H1 (cell line): ENCODE measurements around the gene PTPRJ.

Experiments used
- BRCA1 ChIP-seq: IDR thresholded peaks from 2 replicates; pipeline ENCODE4 v1.6.1; 2012; ENCODE audit warnings: low read depth, low read length, improper control_type of control experiment
- CTCF ChIP-seq, 3 experiments: IDR thresholded peaks; 1 replicate in 2 of 3; 2 replicates in 1 of 3; pipeline versions ENCODE4 v1.5.1 to v1.6.1; 2011; ENCODE audit warnings: low read length in 3 of 3, mild to moderate bottlenecking in 3 of 3, inconsistent platforms in 2 of 3, low read depth in 1 of 3, moderate library complexity in 1 of 3; ENCODE audit not compliant: insufficient read depth in 1 of 3; ENCODE audit errors: control extremely low read depth in 1 of 3
- EP300 ChIP-seq, 2 experiments: IDR thresholded peaks; 1 replicate in 1 of 2; 2 replicates in 1 of 2; pipeline ENCODE4 v1.6.1; 2011 to 2012; ENCODE audit warnings: low read depth in 2 of 2, low read length in 2 of 2, mild to moderate bottlenecking in 2 of 2, borderline replicate concordance in 1 of 2, inconsistent platforms in 1 of 2, moderate library complexity in 1 of 2
- EZH2 ChIP-seq: fragments of 200-600 bp; sonication (generic); IDR thresholded peaks from 2 replicates; pipeline ENCODE4 v1.7.1; 2012; ENCODE audit warnings: low read depth, mild to moderate bottlenecking, moderate library complexity, low read length, inconsistent platforms; ENCODE audit not compliant: severe bottlenecking
- POLR2A ChIP-seq, 2 experiments: IDR thresholded peaks; 1 replicate in 1 of 2; 2 replicates in 1 of 2; pipeline ENCODE4 v1.6.1; 2011; ENCODE audit warnings: low read depth in 2 of 2, low read length in 2 of 2, mild to moderate bottlenecking in 2 of 2; ENCODE audit errors: control extremely low read depth in 1 of 2
- POLR2AphosphoS5 ChIP-seq: IDR thresholded peaks from 2 replicates; pipeline ENCODE4 v1.6.1; 2011; ENCODE audit warnings: low read depth, low read length
- RAD21 ChIP-seq, 2 experiments: IDR thresholded peaks in 1 of 2; conservative IDR thresholded peaks in 1 of 2; 2 replicates each; pipeline ENCODE4 v1.6.1; 2011; ENCODE audit warnings: low read depth in 2 of 2, low read length in 2 of 2, improper control_type of control experiment in 1 of 2, inconsistent platforms in 1 of 2, mild to moderate bottlenecking in 1 of 2, moderate library complexity in 1 of 2
- SIN3A ChIP-seq, 2 experiments: IDR thresholded peaks in 1 of 2; conservative IDR thresholded peaks in 1 of 2; 2 replicates each; pipeline ENCODE4 v1.6.1; 2011 to 2012; ENCODE audit warnings: low read length in 2 of 2, improper control_type of control experiment in 1 of 2, low read depth in 1 of 2, mild to moderate bottlenecking in 1 of 2
- SP1 ChIP-seq: IDR thresholded peaks from 2 replicates; pipeline ENCODE4 v1.6.1; 2011; ENCODE audit warnings: low read depth, low read length
- SRF ChIP-seq: IDR thresholded peaks from 2 replicates; pipeline ENCODE4 v1.6.1; 2011; ENCODE audit warnings: mild to moderate bottlenecking, low read depth, low read length, moderate library complexity
- ZNF274 ChIP-seq: IDR thresholded peaks from 2 replicates; pipeline ENCODE4 v1.7.0; 2012; ENCODE audit warnings: low read length, borderline replicate concordance; ENCODE audit errors: extremely low read depth
- TF ChIP-seq, protein P1 (sequence below): IDR thresholded peaks from 2 replicates; pipeline ENCODE4 v1.6.1; 2012; ENCODE audit warnings: inconsistent platforms

- TF ChIP-seq CTCF (IDR thresholded peaks at IDR 0.05; ENCODE audit: control extremely low read depth in 1 of 3, insufficient read depth in 1 of 3, low read depth in 1 of 3, low read length in 3 of 3) (no peak), POLR2A (IDR thresholded peaks at IDR 0.05; ENCODE audit: control extremely low read depth in 1 of 2, low read depth in 2 of 2, low read length in 2 of 2) (no peak), SRF (no peak), ZNF274 (no peak), EP300 (IDR thresholded peaks at IDR 0.05; ENCODE audit: borderline replicate concordance in 1 of 2, low read depth in 2 of 2, low read length in 2 of 2) (no peak), POLR2AphosphoS5 (no peak), BRCA1 (no peak), SIN3A (conservative IDR thresholded peaks at IDR 0.05 in 1 of 2, IDR thresholded peaks at IDR 0.05 in 1 of 2; ENCODE audit: low read depth in 1 of 2, low read length in 2 of 2) (no peak), SP1 (no peak), EZH2 (no peak), RAD21 (IDR thresholded peaks at IDR 0.05 in 1 of 2, conservative IDR thresholded peaks at IDR 0.05 in 1 of 2; ENCODE audit: low read depth in 2 of 2, low read length in 2 of 2) (no peak)
- TF ChIP-seq, protein P1, sequence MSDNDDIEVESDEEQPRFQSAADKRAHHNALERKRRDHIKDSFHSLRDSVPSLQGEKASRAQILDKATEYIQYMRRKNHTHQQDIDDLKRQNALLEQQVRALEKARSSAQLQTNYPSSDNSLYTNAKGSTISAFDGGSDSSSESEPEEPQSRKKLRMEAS = no peak
Observed at GRCh38 chr11:48051217-48051830, 71.0 kb downstream of the PTPRJ start.
